ENCODE measurements around the gene TEX14.

DNA sequence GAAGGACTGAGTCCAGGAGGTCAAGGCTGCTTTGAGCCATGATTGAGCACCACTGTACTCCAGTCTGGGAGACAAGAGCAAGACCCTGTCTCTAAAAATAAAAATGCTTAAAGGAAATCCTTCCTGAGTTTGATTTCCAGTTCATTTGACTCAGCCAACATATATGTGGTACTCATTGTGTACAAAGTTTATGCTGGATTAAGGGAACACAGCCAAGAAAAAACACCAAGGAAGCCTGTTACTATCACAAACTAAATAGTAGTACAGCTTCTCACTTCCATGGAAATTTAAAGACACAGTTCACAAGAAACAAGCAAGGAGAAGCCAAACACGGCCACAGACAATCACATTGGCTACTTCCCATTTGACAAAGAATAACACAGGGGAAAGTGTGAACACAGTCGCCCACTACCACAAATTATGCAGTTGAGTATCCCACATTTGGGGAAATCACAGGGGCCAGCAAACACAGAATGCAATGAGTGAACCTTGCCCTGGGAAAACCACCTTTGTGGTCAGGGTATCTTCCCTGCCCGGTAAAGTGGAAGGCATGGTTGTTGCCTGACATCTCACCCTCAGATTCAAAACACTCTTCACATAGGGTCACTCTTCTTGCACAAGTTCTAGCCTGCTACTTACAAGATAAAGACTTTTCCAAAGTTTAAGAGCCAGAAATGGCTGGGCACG lies 14.5 kb downstream of the TEX14 start:
- TF ChIP-seq CTCF (IDR thresholded peaks at IDR 0.05) (no peak), GABPA (IDR thresholded peaks at IDR 0.05; ENCODE audit: low read depth) (no peak), RFX5 (IDR thresholded peaks at IDR 0.05; ENCODE audit: low read length) (no peak), EZH2phosphoT487 (IDR thresholded peaks at IDR 0.05; ENCODE audit: borderline replicate concordance, low read depth) (no peak)
- TF ChIP-seq, protein P1, sequence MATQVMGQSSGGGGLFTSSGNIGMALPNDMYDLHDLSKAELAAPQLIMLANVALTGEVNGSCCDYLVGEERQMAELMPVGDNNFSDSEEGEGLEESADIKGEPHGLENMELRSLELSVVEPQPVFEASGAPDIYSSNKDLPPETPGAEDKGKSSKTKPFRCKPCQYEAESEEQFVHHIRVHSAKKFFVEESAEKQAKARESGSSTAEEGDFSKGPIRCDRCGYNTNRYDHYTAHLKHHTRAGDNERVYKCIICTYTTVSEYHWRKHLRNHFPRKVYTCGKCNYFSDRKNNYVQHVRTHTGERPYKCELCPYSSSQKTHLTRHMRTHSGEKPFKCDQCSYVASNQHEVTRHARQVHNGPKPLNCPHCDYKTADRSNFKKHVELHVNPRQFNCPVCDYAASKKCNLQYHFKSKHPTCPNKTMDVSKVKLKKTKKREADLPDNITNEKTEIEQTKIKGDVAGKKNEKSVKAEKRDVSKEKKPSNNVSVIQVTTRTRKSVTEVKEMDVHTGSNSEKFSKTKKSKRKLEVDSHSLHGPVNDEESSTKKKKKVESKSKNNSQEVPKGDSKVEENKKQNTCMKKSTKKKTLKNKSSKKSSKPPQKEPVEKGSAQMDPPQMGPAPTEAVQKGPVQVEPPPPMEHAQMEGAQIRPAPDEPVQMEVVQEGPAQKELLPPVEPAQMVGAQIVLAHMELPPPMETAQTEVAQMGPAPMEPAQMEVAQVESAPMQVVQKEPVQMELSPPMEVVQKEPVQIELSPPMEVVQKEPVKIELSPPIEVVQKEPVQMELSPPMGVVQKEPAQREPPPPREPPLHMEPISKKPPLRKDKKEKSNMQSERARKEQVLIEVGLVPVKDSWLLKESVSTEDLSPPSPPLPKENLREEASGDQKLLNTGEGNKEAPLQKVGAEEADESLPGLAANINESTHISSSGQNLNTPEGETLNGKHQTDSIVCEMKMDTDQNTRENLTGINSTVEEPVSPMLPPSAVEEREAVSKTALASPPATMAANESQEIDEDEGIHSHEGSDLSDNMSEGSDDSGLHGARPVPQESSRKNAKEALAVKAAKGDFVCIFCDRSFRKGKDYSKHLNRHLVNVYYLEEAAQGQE (IDR thresholded peaks at IDR 0.05; ENCODE audit: low read depth, low read length): no peak

Measured in SK-N-SH (cell line).